BE2C (cell line): ENCODE data around the gene RTF2.

ENCODE experiments used
- DNase-seq: peaks from one replicate; pipeline ENCODE4 v3.0.0-alpha.2; 2020
- H3K27me3 ChIP-seq: fragments of 250-450 bp; sonication (Bioruptor Pico); 2 replicates; pipeline ENCODE4 v1.5.1; 2020; ENCODE audit warnings: mild to moderate bottlenecking
- H3K36me3 ChIP-seq: fragments of 250-450 bp; sonication (Bioruptor Pico); 2 replicates; pipeline ENCODE4 v1.5.1; 2020; ENCODE audit warnings: mild to moderate bottlenecking
- H3K4me1 ChIP-seq: fragments of 250-450 bp; sonication (Bioruptor Pico); 2 replicates; pipeline ENCODE4 v1.5.1; 2020
- H3K4me3 ChIP-seq: 2 replicates; pipeline ENCODE4 v1.5.1; 2011; ENCODE audit warnings: low read depth, low read length
- H3K9me3 ChIP-seq: fragments of 250-450 bp; sonication (Bioruptor Pico); 2 replicates; pipeline ENCODE4 v1.5.1; 2020
- TF ChIP-seq, protein P1 (sequence below): IDR thresholded peaks from 2 replicates; pipeline ENCODE4 v1.5.1; 2012; ENCODE audit warnings: mild to moderate bottlenecking, low read depth, low read length

The RTF2 gene

DNA sequence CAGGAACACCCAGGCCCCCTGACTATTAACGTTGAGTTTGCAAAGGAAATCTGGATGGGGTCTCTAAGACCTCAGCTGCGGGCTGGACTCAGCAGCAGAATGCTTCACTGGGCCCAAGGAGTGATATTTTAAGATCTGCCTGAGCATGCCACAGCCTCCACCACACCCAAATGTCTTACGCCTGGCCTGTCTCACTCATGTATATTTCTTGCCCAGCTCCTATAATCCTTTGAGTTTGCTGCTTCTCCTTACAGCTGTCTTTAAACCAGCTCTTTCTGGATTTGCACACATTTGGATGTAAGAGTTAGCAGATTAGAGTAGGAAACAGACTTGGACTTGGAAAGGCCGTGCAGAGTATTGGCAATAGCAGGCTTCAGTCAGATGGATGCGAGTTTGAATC lies 40.0 kb upstream of the RTF2 start:
- H3K36me3 ChIP-seq = no peaks in the 10 kb centered on the region
- H3K4me1 ChIP-seq = no peaks in the 10 kb centered on the region
- no peak for DNase-seq
- TF ChIP-seq, protein P1, sequence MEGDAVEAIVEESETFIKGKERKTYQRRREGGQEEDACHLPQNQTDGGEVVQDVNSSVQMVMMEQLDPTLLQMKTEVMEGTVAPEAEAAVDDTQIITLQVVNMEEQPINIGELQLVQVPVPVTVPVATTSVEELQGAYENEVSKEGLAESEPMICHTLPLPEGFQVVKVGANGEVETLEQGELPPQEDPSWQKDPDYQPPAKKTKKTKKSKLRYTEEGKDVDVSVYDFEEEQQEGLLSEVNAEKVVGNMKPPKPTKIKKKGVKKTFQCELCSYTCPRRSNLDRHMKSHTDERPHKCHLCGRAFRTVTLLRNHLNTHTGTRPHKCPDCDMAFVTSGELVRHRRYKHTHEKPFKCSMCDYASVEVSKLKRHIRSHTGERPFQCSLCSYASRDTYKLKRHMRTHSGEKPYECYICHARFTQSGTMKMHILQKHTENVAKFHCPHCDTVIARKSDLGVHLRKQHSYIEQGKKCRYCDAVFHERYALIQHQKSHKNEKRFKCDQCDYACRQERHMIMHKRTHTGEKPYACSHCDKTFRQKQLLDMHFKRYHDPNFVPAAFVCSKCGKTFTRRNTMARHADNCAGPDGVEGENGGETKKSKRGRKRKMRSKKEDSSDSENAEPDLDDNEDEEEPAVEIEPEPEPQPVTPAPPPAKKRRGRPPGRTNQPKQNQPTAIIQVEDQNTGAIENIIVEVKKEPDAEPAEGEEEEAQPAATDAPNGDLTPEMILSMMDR = no peak
- no peaks in the 10 kb centered on the region; the same call in 1 of the 2 replicates for H3K9me3 ChIP-seq
- H3K27me3 ChIP-seq = 0 out of 2 replicates have a peak, but pooled peaks cover 4% of the 10 kb centered on the region
- H3K4me3 ChIP-seq = no peak overlapping the region

DNA sequence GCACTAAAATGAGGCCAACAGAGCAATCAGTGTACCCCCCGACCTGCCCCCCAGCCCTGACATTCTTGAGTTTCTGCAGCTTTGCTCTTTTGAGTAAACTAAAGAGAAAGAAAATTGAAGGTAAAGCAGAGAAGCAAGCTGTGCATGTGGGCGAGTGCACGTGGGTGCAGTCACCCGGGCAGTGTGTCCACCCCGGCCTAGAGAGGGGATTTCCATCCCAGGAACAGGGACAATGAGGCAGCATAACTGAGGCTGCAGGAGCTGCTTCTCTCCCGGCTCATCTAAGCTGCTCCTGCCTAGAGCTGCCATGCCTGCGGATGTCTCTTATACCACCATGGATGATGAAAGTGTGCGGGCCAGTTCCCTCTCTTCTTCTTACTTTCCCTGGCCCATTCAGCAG lies 39.5 kb upstream of the RTF2 start:
- Histone ChIP-seq H3K27me3 (0 out of 2 replicates have a peak, but pooled peaks cover 4% of the 10 kb centered on the region), H3K36me3 (no peaks in the 10 kb centered on the region), H3K4me1 (no peaks in the 10 kb centered on the region), H3K4me3 (no peak overlapping the region), H3K9me3 (no peaks in the 10 kb centered on the region; the same call in 1 of the 2 replicates)
- no peak for DNase-seq
- TF ChIP-seq, protein P1 = no peak

DNA sequence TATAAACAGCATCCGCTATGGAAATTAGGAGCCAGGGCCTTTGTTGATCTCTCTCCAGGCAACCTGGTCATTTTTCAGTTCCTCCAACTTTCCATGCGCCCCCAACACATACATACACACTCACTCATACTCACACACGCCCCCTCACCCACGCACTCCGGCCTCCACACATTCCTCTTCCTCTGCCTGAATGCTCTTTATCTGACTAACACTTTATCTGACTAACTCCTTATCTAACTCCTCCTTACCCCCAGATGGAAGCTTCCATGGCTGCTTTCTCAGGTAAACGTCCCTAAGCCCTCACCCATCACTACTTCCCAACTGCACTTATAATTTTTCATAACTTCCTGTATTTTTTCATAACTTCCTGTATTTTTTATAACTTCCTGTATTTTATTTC lies 38.9 kb upstream of the RTF2 start:
- H3K27me3 ChIP-seq = 0 out of 2 replicates have a peak, but pooled peaks cover 4% of the 10 kb centered on the region
- H3K36me3 ChIP-seq = no peaks in the 10 kb centered on the region
- DNase-seq = no peak
- no peaks in the 10 kb centered on the region; the same call in 1 of the 2 replicates for H3K9me3 ChIP-seq
- H3K4me1 ChIP-seq = no peaks in the 10 kb centered on the region
- no peak overlapping the region for H3K4me3 ChIP-seq
- TF ChIP-seq, protein P1 = no peak

DNA sequence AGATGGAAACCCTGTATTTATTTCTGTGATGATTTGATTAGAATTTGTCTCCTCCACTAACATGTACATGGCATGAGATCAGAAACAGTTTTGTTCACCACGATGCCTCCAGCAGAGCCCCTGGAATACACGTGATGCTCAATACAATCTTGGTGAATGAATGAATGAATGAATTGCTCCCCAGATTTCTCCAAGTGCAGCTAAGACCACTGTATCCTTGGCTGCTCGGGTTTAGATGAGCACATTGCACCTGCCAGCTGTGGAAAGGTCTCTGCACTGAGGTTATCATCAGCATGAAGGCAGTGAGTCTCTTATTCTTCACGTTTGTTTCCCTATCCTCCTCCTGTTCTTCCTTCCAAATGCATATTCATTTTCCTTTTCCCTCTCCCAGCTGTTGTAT lies 38.5 kb upstream of the RTF2 start:
- no peak for DNase-seq
- H3K4me1 ChIP-seq = no peaks in the 10 kb centered on the region
- no peaks in the 10 kb centered on the region; the same call in 1 of the 2 replicates for H3K9me3 ChIP-seq
- TF ChIP-seq, protein P1 = no peak
- no peaks in the 10 kb centered on the region for H3K36me3 ChIP-seq
- 0 out of 2 replicates have a peak, but pooled peaks cover 4% of the 10 kb centered on the region for H3K27me3 ChIP-seq
- H3K4me3 ChIP-seq = no peak overlapping the region

DNA sequence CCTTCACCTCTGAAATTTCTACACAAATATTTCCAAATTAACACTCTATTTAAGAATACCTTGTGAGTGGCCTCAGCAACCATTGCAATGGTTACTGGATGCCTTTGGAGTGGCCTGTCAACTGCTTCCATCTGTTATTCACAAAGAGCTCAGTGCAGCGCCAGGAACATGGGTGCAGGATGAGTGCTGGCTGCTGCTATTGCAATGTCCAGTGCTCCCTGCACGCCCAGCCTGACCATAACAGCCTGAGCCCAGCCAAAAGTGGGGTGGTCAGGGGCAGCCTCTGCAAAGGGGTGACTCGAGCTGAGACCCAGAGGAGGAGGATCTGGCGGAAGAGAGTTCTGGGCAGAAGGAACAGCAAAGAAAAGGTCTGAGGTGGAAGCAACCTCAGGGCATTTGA lies 38.0 kb upstream of the RTF2 start:
- DNase-seq = no peak
- H3K27me3 ChIP-seq = 0 out of 2 replicates have a peak, but pooled peaks cover 4% of the 10 kb centered on the region
- H3K9me3 ChIP-seq = no peaks in the 10 kb centered on the region; the same call in 1 of the 2 replicates
- no peaks in the 10 kb centered on the region for H3K4me1 ChIP-seq
- H3K36me3 ChIP-seq = no peaks in the 10 kb centered on the region
- H3K4me3 ChIP-seq = no peak overlapping the region
- TF ChIP-seq, protein P1 = no peak

DNA sequence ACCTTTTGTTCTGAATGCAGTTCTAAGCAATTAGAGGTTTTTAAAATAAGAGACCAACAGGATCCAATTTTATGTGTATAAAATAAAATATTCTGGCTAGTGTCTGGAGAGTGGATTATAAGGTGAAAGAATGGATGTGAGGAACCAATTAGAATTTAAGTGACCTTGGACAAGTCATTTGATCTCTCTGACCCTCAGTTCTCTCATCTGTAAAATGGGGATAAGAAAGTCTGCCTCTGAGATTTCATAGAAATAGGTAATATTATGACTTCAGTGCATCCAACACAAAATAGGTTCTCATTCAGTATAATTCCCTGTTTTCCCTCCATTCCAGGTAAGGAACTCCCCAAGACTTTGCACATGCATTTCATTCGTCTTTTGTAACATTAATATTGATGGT lies 37.5 kb upstream of the RTF2 start:
- H3K9me3 ChIP-seq = no peaks in the 10 kb centered on the region; the same call in 1 of the 2 replicates
- TF ChIP-seq, protein P1 = no peak
- no peak overlapping the region for H3K4me3 ChIP-seq
- 0 out of 2 replicates have a peak, but pooled peaks cover 4% of the 10 kb centered on the region for H3K27me3 ChIP-seq
- H3K4me1 ChIP-seq = no peaks in the 10 kb centered on the region
- DNase-seq = no peak
- H3K36me3 ChIP-seq = no peaks in the 10 kb centered on the region
